Measurements from ENCODE around the gene RAB9A. TPM values are rescaled to one million over a fixed set of nuclear protein-coding genes. Genes with fewer than 3 reads are reported as not detected.

RAB9A gene, protein sequence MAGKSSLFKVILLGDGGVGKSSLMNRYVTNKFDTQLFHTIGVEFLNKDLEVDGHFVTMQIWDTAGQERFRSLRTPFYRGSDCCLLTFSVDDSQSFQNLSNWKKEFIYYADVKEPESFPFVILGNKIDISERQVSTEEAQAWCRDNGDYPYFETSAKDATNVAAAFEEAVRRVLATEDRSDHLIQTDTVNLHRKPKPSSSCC
- 41.0 and 45.3 TPM in 2 replicates for total RNA-seq

DNA sequence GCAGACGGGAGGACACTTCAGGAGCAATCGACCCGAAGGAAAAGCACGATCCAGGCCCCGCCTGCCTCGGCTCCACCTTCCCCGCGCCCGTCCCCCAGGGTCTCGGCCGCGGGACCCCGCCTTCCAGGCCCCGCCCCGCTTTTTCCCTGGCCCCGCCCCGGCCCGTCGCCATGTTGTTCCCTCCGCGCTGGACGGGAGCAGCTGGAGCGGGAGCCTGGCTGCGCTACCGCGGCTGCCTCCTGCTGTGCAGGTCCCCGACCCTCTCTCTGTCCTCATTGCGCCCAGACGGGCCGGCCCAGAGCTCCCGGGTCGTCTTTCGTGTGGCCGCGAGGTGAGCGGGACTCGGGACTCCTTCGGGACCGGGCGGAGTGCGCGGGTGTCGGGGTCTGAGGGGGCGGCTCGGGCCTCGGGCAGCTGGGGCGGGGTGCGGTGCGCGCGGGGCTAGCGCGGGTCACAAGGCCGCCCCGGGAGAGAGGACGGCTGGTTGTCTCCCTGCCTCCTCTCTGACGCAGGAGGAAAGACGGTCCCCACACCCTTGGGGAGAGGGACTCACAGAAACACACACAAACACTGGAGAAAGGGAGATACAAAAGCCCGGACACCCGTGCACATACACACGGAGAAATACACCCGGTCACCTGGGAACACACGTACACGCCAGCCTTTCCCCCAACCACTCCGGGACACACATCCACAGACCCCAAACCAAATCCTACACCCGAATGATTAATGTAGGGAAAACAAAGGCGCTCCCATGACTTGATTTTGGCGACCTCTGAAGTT is at the start of gene RAB9A:
Gene RAB9A (plus strand): TSS at position 171 of the 783 bp plus-strand sequence. CDS start 19,619 bp downstream, outside the sequence.

DNA sequence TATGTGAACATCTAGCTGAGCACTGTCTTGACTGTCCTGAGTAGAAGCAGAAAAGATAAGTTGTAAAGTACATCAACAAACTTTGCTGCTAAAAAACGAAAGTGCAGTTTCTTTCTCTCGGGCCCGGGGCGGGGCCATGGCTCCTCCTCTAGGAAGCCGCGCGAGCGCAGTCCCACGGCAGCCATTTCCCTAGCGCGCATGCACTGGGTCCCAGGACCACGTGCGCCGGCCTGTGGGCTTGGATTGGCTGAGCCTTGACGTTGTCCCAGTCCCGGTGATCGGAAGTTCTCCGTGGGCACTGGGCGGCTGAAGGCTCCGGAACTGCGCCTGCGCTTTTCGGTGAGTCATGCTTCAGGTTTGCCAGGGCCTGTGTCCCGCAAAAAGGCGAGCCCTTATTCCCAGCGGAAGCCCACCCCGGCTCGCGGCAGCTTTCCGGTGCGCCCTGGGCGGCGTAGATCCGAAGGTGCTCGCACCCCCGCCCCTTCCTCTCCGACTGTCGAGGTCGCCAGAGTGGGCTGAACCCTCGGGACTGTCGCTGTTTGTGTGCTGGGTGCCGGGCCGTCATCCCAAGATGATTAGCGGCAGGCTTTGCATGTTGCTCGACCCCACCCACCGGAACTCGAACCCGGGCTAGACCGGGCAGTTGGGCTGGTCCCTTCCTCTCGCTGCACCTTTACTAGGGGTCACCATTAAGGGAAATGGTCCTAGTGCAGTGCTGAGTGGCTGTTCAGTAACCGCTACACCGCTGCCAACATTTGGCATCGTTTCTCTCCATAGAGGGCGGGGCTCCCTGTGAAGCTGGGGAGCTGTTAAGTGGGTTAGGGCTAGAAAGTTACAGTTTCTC is 35.9 kb upstream of the RAB9A start, which contains the start of gene TCEANC:
Gene TCEANC (plus strand): TSS at position 292 of the 844 bp plus-strand sequence. CDS start 9,368 bp downstream, outside the sequence.

DNA sequence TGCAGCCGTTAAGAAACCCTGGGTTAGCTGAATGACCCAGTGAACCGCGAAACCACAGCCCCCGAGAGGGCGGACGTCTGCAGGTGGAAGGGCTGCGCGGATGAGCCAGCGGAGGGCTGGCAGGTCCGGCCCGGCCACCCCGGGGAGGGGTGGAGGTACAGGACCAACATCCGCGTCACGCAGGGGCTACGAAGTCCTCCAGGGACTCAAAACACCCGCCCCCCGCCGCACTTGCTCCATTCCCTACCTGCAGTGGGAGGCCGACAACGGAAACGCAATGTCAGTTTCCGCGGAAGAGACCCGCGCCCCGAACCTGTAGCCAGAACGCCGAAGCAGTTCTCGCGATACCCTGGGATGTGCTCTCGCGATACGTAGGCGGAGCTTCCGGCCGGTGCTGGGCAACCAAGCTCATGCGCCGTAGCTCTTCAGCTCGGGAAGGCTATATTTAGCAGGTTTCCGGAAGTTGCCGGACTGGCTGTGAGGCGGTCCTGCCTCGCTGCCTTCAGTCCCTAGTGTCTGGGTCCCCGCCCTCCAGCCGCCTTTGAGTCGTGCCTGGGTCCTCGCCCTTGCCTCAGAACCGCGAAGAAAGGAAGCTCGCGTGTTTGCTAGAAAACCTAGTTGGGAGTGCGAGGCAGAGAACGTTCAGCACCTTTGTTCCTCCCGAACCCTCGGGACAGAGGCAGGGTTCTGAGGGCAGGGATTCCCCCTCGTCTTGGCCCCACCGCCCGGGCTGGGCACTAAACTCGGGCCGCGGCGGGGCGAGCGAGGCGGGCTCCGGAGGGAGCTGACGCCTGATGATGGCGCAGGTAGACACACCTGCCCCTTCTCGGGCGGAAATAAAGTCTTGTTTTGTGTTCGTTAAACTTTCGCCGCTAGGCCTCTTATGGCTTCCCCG is 45.6 kb downstream of the RAB9A start, which contains the start of the genes OFD1 and TRAPPC2:
Gene OFD1 (plus strand): TSS at position 471 of the 895 bp plus-strand sequence. CDS start 324 bp downstream, at position 795.
Gene TRAPPC2 (minus strand): TSS at position 343 of the 895 bp plus-strand sequence. CDS start 14,657 bp downstream, outside the sequence.

Other genes with a start within 250 kb of the RAB9A start
- gene EGFL6, start 119.5 kb upstream of the RAB9A start, total RNA-seq: not detected in 2 replicates
- 2.7 and 3.2 TPM in 2 replicates for gene TCEANC, start 36.0 kb upstream of the RAB9A start, total RNA-seq
- 18.6 and 19.6 TPM in 2 replicates for gene TRAPPC2, start 45.5 kb downstream of the RAB9A start, total RNA-seq
- 15.5 and 22.2 TPM in 2 replicates for gene OFD1, start 45.6 kb downstream of the RAB9A start, total RNA-seq
- gene GPM6B, start 128.0 kb downstream of the RAB9A start, total RNA-seq: 4.6 and 8.1 TPM in 2 replicates

All from uterine smooth muscle cell (primary cell).